Measurements from ENCODE around the gene SIGMAR1.

DNA sequence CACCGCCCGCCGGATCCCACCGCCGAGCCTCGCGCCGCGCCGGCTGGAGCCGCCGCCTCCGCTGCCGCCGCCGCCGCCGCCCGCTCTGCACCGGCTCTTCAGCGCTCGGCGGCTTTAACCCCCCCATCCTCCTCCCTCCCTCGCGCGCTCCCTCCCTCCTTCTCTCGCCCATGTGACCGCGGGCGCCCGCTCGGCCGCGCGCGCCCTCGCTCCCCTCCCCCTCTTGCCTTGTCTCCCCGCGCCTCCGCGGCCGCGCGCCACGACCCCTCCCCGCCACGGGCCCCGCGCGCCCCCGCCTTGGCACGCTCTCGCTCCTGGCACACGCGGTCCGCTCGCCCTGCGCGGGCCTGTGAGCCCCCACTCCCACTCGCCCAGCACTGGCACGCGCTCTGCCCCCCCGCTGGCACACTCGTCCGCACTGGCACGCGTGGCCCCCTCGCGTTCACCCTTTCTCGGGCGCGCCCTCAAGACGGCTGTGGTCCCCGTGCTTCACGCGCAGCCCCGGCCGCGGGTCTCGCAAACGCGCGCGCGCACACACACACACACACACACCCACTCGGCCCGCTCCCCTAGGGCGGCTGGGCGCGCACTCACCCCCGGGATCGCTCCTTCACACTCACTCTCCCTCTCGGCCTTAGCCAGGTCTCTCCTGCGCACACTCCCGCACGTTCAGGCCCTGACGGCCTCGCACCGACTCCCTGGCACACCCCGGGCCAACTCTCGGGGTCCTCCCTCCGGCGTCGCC lies 47.8 kb downstream of the SIGMAR1 start, which contains the start of gene CNTFR:
- TF ChIP-seq, protein P1, sequence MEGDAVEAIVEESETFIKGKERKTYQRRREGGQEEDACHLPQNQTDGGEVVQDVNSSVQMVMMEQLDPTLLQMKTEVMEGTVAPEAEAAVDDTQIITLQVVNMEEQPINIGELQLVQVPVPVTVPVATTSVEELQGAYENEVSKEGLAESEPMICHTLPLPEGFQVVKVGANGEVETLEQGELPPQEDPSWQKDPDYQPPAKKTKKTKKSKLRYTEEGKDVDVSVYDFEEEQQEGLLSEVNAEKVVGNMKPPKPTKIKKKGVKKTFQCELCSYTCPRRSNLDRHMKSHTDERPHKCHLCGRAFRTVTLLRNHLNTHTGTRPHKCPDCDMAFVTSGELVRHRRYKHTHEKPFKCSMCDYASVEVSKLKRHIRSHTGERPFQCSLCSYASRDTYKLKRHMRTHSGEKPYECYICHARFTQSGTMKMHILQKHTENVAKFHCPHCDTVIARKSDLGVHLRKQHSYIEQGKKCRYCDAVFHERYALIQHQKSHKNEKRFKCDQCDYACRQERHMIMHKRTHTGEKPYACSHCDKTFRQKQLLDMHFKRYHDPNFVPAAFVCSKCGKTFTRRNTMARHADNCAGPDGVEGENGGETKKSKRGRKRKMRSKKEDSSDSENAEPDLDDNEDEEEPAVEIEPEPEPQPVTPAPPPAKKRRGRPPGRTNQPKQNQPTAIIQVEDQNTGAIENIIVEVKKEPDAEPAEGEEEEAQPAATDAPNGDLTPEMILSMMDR (IDR thresholded peaks at IDR 0.05) = no peak
- TF ChIP-seq POLR2AphosphoS5 (IDR thresholded peaks at IDR 0.05) = no peak
- no peak for TF ChIP-seq POLR2A (IDR thresholded peaks at IDR 0.05)
- no peak for TF ChIP-seq EP300 (IDR thresholded peaks at IDR 0.05)

Measured in suprapubic skin (tissue), 4 donors.